Neural progenitor cell (in vitro differentiated cells): ENCODE measurements around the gene SLC27A5.

Experiments used
- EZH2 ChIP-seq: fragments of 200-600 bp; sonication (generic); IDR thresholded peaks from 2 replicates; pipeline ENCODE4 v1.6.1; 2017; ENCODE audit warnings: antibody characterized with exemption, mild to moderate bottlenecking, moderate library complexity
- EZH2phosphoT487 ChIP-seq: fragments of 200-600 bp; sonication (generic); IDR thresholded peaks from 2 replicates; pipeline ENCODE4 v1.6.1; 2017; ENCODE audit warnings: antibody characterized with exemption
- TF ChIP-seq, protein P1 (sequence below): fragments of 200-600 bp; sonication (generic); IDR thresholded peaks from 2 replicates; pipeline ENCODE4 v1.5.1; 2017; ENCODE audit warnings: antibody characterized with exemption, mild to moderate bottlenecking

DNA sequence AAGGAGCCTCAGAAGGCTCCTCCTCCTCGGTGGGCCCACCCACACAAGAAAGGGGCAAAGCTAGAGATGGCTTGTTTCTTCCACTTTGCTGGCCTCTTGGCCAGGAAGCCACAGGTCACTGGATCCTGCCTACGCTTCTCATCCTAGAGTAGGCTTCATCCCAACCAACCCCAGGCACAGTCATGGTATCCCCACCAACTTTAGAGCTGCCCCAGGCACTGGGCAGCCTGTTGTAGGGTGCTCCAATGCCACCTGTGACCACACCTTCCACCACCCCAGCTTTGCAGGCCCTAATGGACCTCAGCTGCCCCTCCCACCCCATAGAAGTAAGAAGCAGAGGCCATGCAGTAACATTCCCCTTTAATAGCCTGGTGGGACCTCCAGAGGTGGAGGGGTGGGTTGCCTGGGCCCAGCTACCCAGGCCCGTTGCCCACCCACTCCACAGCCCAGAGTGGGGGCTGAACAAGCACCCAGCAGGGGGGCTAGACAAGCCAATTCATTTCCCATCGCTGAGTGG is 43.6 kb upstream of the SLC27A5 start:
- TF ChIP-seq, protein P1, sequence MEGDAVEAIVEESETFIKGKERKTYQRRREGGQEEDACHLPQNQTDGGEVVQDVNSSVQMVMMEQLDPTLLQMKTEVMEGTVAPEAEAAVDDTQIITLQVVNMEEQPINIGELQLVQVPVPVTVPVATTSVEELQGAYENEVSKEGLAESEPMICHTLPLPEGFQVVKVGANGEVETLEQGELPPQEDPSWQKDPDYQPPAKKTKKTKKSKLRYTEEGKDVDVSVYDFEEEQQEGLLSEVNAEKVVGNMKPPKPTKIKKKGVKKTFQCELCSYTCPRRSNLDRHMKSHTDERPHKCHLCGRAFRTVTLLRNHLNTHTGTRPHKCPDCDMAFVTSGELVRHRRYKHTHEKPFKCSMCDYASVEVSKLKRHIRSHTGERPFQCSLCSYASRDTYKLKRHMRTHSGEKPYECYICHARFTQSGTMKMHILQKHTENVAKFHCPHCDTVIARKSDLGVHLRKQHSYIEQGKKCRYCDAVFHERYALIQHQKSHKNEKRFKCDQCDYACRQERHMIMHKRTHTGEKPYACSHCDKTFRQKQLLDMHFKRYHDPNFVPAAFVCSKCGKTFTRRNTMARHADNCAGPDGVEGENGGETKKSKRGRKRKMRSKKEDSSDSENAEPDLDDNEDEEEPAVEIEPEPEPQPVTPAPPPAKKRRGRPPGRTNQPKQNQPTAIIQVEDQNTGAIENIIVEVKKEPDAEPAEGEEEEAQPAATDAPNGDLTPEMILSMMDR, result no peak
- TF ChIP-seq EZH2phosphoT487, result no peak
- TF ChIP-seq EZH2, result no peak
